ENCODE measurements around the gene FILIP1L. TPM values are rescaled to one million over a fixed set of nuclear protein-coding genes. Genes with fewer than 3 reads are reported as not detected.

FILIP1L gene
- total and polyA plus RNA-seq, 2 of the 8 experiments (the other 6 are each of a cell fraction or from before 2014, with no cell fraction given), result 0.06 to 0.09 TPM

- H3K4me2 ChIP-seq (ENCODE audit: insufficient read depth in 1 of 2, low read depth in 2 of 2, low read length in 2 of 2), result no peak overlapping the region
- 90% methylated on average over 4 of the region's 4 CpGs; no CpG with 5 or more reads in 1 of the 2 experiments for WGBS, 2 experiments (ENCODE audit: extremely low coverage in 1 of 2, insufficient coverage in 1 of 2, insufficient read length in 1 of 2, insufficient replicate concordance in 2 of 2, low coverage in 1 of 2, low lambda C conversion rate in 2 of 2, missing lambda C conversion rate in 1 of 2)
- ChIA-PET CTCF (ENCODE audit: partially characterized antibody) (interaction anchor here (0.6 to 3.3 kb wide), 6 partner anchors 13 to 272 kb away, joined by 3 to 11 read pairs (median 4); no protein-coding TSS in a partner anchor), POLR2A (ENCODE audit: partially characterized antibody) (interaction anchor here (0.8 to 1.0 kb wide), 4 partner anchors 10 to 165 kb away, joined by 3 to 4 read pairs (median 4); partner anchors contain the start of genes FILIP1L and TBC1D23)
- H4K8ac ChIP-seq (ENCODE audit: extremely low read depth, insufficient read depth, low read length), result no peak overlapping the region
- no peak overlapping the region for H3K4me3 ChIP-seq (ENCODE audit: extremely low read depth in 1 of 4, insufficient read depth in 2 of 4, low read depth in 3 of 4, low read length in 4 of 4)
- H2AFZ ChIP-seq (ENCODE audit: low read length), result no peak overlapping the region
- H4K91ac ChIP-seq (replicated peaks; ENCODE audit: insufficient read length, low read length), result no peak overlapping the region
- H3K9me3 ChIP-seq (ENCODE audit: insufficient read depth in 2 of 2, low read depth in 1 of 2, low read length in 1 of 2), result no peaks in the 10 kb centered on the region
- no peak overlapping the region for H3K18ac ChIP-seq (ENCODE audit: extremely low read depth, low read length)
- H2AK5ac ChIP-seq (ENCODE audit: low read depth, low read length), result no peak overlapping the region
- H3K9ac ChIP-seq (replicated peaks in 1 of 4; ENCODE audit: extremely low read depth in 1 of 4, low read depth in 3 of 4, low read length in 3 of 4), result no peak overlapping the region
- H3K4ac ChIP-seq (replicated peaks; ENCODE audit: insufficient read length, low read depth, low read length), result no peak overlapping the region
- H3K27ac ChIP-seq (ENCODE audit: low read depth, low read length), result no peak overlapping the region
- no peak overlapping the region for H2BK20ac ChIP-seq (ENCODE audit: low read length)
- no peak overlapping the region for H3K56ac ChIP-seq (replicated peaks; ENCODE audit: insufficient read length, low read depth, low read length)
- no peak for FAIRE-seq
- H3K23ac ChIP-seq (ENCODE audit: insufficient read length), result no peak overlapping the region
- no peaks in the 10 kb centered on the region; the same call in 1 of the 2 replicates for H3K23me2 ChIP-seq (ENCODE audit: low read depth, low read length)
- no peaks in the 10 kb centered on the region for H3K79me1 ChIP-seq (ENCODE audit: low read depth, low read length)
- no peak overlapping the region for H3K14ac ChIP-seq (ENCODE audit: insufficient read length)
- DNase-seq (ENCODE audit: low read depth in 1 of 2, low spot score in 2 of 2), result no peak
- no peak overlapping the region for H2BK120ac ChIP-seq (replicated peaks; ENCODE audit: low read depth, low read length)
- no peaks in the 10 kb centered on the region for H3K79me2 ChIP-seq (ENCODE audit: control insufficient read depth in 1 of 2, insufficient read depth in 2 of 2, low read length in 2 of 2)
- no peak overlapping the region for H2BK5ac ChIP-seq (ENCODE audit: low read depth, low read length)
- no peaks in the 10 kb centered on the region for H3K36me3 ChIP-seq (ENCODE audit: control insufficient read depth in 2 of 4, insufficient read depth in 4 of 4, low read length in 3 of 4)
- no peak overlapping the region for H2BK15ac ChIP-seq (ENCODE audit: low read length)
- H3K4me1 ChIP-seq (replicated peaks in 1 of 4; ENCODE audit: control insufficient read depth in 3 of 4, insufficient read depth in 4 of 4, low read length in 3 of 4), result peaks cover 0 to 2% (median 0%) of the 10 kb centered on the region in 4 experiments; a peak in 1 of 7 replicates
- no peaks in the 10 kb centered on the region for H4K20me1 ChIP-seq (replicated peaks in 1 of 2; ENCODE audit: control insufficient read depth in 1 of 2, insufficient read depth in 2 of 2, low read length in 2 of 2)
- H4K5ac ChIP-seq (ENCODE audit: insufficient read length, low read depth, low read length), result no peak overlapping the region
- no peak overlapping the region for H2BK12ac ChIP-seq (ENCODE audit: low read depth, low read length)
- H3K27me3 ChIP-seq (replicated peaks in 1 of 4; ENCODE audit: control insufficient read depth in 3 of 4, extremely low read depth in 1 of 4, insufficient read depth in 3 of 4, low read length in 3 of 4), result no peaks in the 10 kb centered on the region
- no peak for TF ChIP-seq JUND (IDR thresholded peaks at IDR 0.05; ENCODE audit: low read length)
- no peak for TF ChIP-seq E2F6 (IDR thresholded peaks at IDR 0.05)
- no peak for TF ChIP-seq EZH2 (IDR thresholded peaks at IDR 0.05; ENCODE audit: low read depth, low read length, severe bottlenecking)
- TF ChIP-seq, protein P1, sequence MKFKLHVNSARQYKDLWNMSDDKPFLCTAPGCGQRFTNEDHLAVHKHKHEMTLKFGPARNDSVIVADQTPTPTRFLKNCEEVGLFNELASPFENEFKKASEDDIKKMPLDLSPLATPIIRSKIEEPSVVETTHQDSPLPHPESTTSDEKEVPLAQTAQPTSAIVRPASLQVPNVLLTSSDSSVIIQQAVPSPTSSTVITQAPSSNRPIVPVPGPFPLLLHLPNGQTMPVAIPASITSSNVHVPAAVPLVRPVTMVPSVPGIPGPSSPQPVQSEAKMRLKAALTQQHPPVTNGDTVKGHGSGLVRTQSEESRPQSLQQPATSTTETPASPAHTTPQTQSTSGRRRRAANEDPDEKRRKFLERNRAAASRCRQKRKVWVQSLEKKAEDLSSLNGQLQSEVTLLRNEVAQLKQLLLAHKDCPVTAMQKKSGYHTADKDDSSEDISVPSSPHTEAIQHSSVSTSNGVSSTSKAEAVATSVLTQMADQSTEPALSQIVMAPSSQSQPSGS (IDR thresholded peaks at IDR 0.05; ENCODE audit: low read length), result no peak
- TF ChIP-seq CBX8 (IDR thresholded peaks at IDR 0.05; ENCODE audit: borderline replicate concordance, low read depth, low read length), result no peak
- no peak for TF ChIP-seq PHF8 (conservative IDR thresholded peaks at IDR 0.05; ENCODE audit: low read depth, low read length)
- TF ChIP-seq FOSL1 (IDR thresholded peaks at IDR 0.05; ENCODE audit: insufficient read depth, low read depth, low read length), result no peak
- no peak for TF ChIP-seq NRF1 (IDR thresholded peaks at IDR 0.05; ENCODE audit: low read depth, low read length)
These were observed 10.5 kb downstream of the FILIP1L start for GRCh38 chr3:100103558-100104441.

All from H1 (cell line).